Stomach (tissue), 9 donors: ENCODE measurements around the gene PROSER3. TPM values are rescaled to one million over a fixed set of nuclear protein-coding genes. Genes with fewer than 3 reads are reported as not detected.

Experiments
- DNase-seq, 2 donors: peaks; one replicate each; pipeline versions ENCODE4 v3.0.0 to v3.0.0-alpha.2; 2013 to 2019
- H3K27ac ChIP-seq, 5 donors: fragments of 200-600 bp in 4 of 5; sonication (generic) in 4 of 5; one replicate each; pipeline ENCODE4 v1.5.1; 2013 to 2019; ENCODE audit warnings: mild to moderate bottlenecking in 1 of 5, moderate library complexity in 1 of 5
- H3K27me3 ChIP-seq, 3 donors: fragments of 200-600 bp; sonication (generic); one replicate each; pipeline ENCODE4 v1.5.1; 2017 to 2019; ENCODE audit warnings: mixed run types in 1 of 3
- H3K36me3 ChIP-seq, 4 donors: fragments of 200-600 bp; sonication (generic); 1 replicate in 3 of 4; 2 replicates in 1 of 4; pipeline ENCODE4 v1.5.1; 2016 to 2019
- H3K4me1 ChIP-seq, 4 donors: fragments of 200-600 bp; sonication (generic); one replicate each; pipeline ENCODE4 v1.5.1; 2016 to 2019
- H3K4me3 ChIP-seq, 4 donors: fragments of 200-600 bp; sonication (generic) in 3 of 4; one replicate each; pipeline ENCODE4 v1.5.1; 2016 to 2019; ENCODE audit warnings: mild to moderate bottlenecking in 1 of 4
- H3K9me3 ChIP-seq, 4 donors: fragments of 200-600 bp; sonication (generic); one replicate each; pipeline ENCODE4 v1.5.1; 2016 to 2019
- CTCF ChIP-seq, 7 experiments: fragments of 450-650 bp in 4 of 7; fragments of 200-600 bp in 3 of 7; sonication (generic) in 3 of 7; IDR thresholded peaks; one replicate each; pipeline ENCODE4 v1.5.1; 2016 to 2019; ENCODE audit warnings: antibody characterized with exemption in 7 of 7, control low read depth in 2 of 7, mild to moderate bottlenecking in 1 of 7
- EP300 ChIP-seq: sonication (generic); formaldehyde crosslinking; IDR thresholded peaks from one replicate; pipeline ENCODE4 v1.6.1; 2017; ENCODE audit warnings: antibody characterized with exemption
- POLR2A ChIP-seq, 4 donors: fragments of 450-650 bp; IDR thresholded peaks; one replicate each; pipeline ENCODE4 v1.6.1; 2016; ENCODE audit warnings: antibody characterized with exemption in 4 of 4, control low read depth in 2 of 4, mild to moderate bottlenecking in 1 of 4, moderate library complexity in 1 of 4
- POLR2AphosphoS5 ChIP-seq, 3 donors: sonication (generic); formaldehyde crosslinking; IDR thresholded peaks; one replicate each; pipeline ENCODE4 v1.6.1; 2016; ENCODE audit warnings: antibody characterized with exemption in 3 of 3
- WGBS, 5 donors: extraction: QIAGEN DNeasy Blood & Tissue Kit in 3 of 5; methylation state at CpG; one replicate each; pipeline versions ENCODE4 v1.1.5 to v1.1.7; 2013 to 2018; 5-methylcytosine and 5-hydroxymethylcytosine counted together
- intact Hi-C: fragments of 100-400 bp; cut with DNase I; formaldehyde crosslinking; loops from one replicate; pipeline ENCODE4 v1.15.1; 2023; ENCODE audit warnings: low total_unique reads
- polyA plus RNA-seq, 3 donors: library from polyadenylated mRNA; stranded (reverse); fragments of 200-250 nt; gene quantifications; one replicate each; pipeline ENCODE4 v1.2.3, GENCODE V29; 2013
- total RNA-seq, 5 donors: library from RNA; depleted of rRNA; stranded (reverse); fragments of >200 nt; gene quantifications; one replicate each; pipeline versions ENCODE4 v1.1.0 to v1.2.3, GENCODE V29; 2014 to 2016
- donor health status: healthy with polysubstance abuse.
- donor health status: Bipolar disorder and iron deficiency.
- donor health status: healthy.

The PROSER3 gene
- total and polyA plus RNA-seq, 8 donors, result 3.6 to 61.3 (median 10.5) TPM

- Histone ChIP-seq H3K36me3 (peaks cover 16 to 46% (median 34%) of the 10 kb centered on the region in 4 donors), H3K27ac (peak overlapping the region; percentile 72 to 99 (median 98)), H3K27me3 (peaks cover 0 to 16% (median 0%) of the 10 kb centered on the region in 3 donors), H3K4me3 (peak overlapping the region; percentile 74 to 90 (median 86)), H3K9me3 (no peaks in the 10 kb centered on the region), H3K4me1 (peaks cover 37 to 60% (median 49%) of the 10 kb centered on the region in 4 donors)
- DNase-seq, result peak; percentile 60 to 91
- WGBS, 5 donors, result 12 to 23% (median 17%) methylated on average over 28 to 74 of the region's 74 CpGs
- intact Hi-C loops, result no loop called here
- peak; percentile 45 to 67 (median 65) for TF ChIP-seq POLR2AphosphoS5 (IDR thresholded peaks at IDR 0.05)
- TF ChIP-seq POLR2A (IDR thresholded peaks at IDR 0.05), result peak in 1 of 4 donors; percentile 19
- TF ChIP-seq EP300, result peak; percentile 5
- no peak for TF ChIP-seq CTCF (IDR thresholded peaks at IDR 0.05)
Measured at GRCh38 chr19:35755550-35756376, 2.2 kb upstream of the PROSER3 start.

- intact Hi-C loops, result no loop called here
- DNase-seq, result peak; percentile 35 to 89
- 6 to 13% (median 9%) methylated on average over 12 to 52 of the region's 52 CpGs for WGBS, 5 donors
Measured at GRCh38 chr19:35756377-35757230, 1.4 kb upstream of the PROSER3 start, which contains the start of gene HSPB6. TSS of gene HSPB6 (minus strand) at chr19:35757029. CDS start at chr19:35757008, 21 bp downstream.

GRCh38 chr19:35757231-35757748 is 686 bp upstream of the PROSER3 start:
- intact Hi-C loops, result no loop called here
- 7 to 12% (median 9%) methylated on average over 14 to 19 of the region's 19 CpGs for WGBS, 5 donors

More at GRCh38 chr19:35756377-35757230, 1.4 kb upstream of the PROSER3 start, which contains the start of gene HSPB6:
- Histone ChIP-seq H3K4me3 (peak within 1 kb of the TSS; percentile 74 to 90 (median 86)), H3K36me3 (peaks cover 16 to 47% (median 37%) of the 10 kb centered on the region in 4 donors), H3K27me3 (peaks cover 0 to 16% (median 0%) of the 10 kb centered on the region in 3 donors), H3K9me3 (no peaks in the 10 kb centered on the region), H3K4me1 (peaks cover 40 to 62% (median 49%) of the 10 kb centered on the region in 4 donors), H3K27ac (peak within 1 kb of the TSS; percentile 72 to 99 (median 98))
- TF ChIP-seq POLR2AphosphoS5 (IDR thresholded peaks at IDR 0.05) (peak; percentile 86 to 94 (median 90)), POLR2A (IDR thresholded peaks at IDR 0.05) (peak in 1 of 4 donors; percentile 21), EP300 (no peak)

More at GRCh38 chr19:35757231-35757748, 686 bp upstream of the PROSER3 start:
- H3K36me3 ChIP-seq, result peaks cover 19 to 47% (median 37%) of the 10 kb centered on the region in 4 donors
- peaks cover 40 to 62% (median 49%) of the 10 kb centered on the region in 4 donors for H3K4me1 ChIP-seq
- H3K4me3 ChIP-seq, result peak overlapping the region; percentile 74 to 90 (median 86)
- TF ChIP-seq POLR2AphosphoS5 (IDR thresholded peaks at IDR 0.05) (peak; percentile 74 to 94 (median 79)), POLR2A (IDR thresholded peaks at IDR 0.05) (peak in 1 of 4 donors; percentile 10), EP300 (peak; percentile 93), CTCF (IDR thresholded peaks at IDR 0.05) (no peak)
- peak; percentile 49 to 96 for DNase-seq
- peak overlapping the region; percentile 72 to 99 (median 98) for H3K27ac ChIP-seq
- H3K27me3 ChIP-seq, result peaks cover 0 to 16% (median 0%) of the 10 kb centered on the region in 3 donors
- no peaks in the 10 kb centered on the region for H3K9me3 ChIP-seq
